NT2/D1 (cell line): Measurements from ENCODE around the gene PKP2.
"Not testable (repeated sequence)": the region's sequence is repeated elsewhere in the genome, so short reads cannot be mapped to it uniquely, and the experiment has no call there.

Experiments
- DNase-seq: peaks from one replicate; pipeline ENCODE4 v3.0.0-alpha.2; 2011; ENCODE audit warnings: low read depth, low spot score
- H3K27me3 ChIP-seq: 2 replicates; pipeline ENCODE4 v1.6.0; 2011; ENCODE audit warnings: mild to moderate bottlenecking; ENCODE audit not compliant: insufficient read length, insufficient read depth
- H3K36me3 ChIP-seq: 2 replicates; pipeline ENCODE4 v1.6.1; 2011; ENCODE audit warnings: mild to moderate bottlenecking, low read length, mixed read lengths; ENCODE audit not compliant: insufficient read depth, insufficient read length
- H3K4me1 ChIP-seq: 2 replicates; pipeline ENCODE4 v1.5.1; 2011; ENCODE audit not compliant: insufficient read depth, insufficient read length
- H3K4me3 ChIP-seq: 2 replicates; pipeline ENCODE4 v1.5.1; 2011; ENCODE audit warnings: low read depth; ENCODE audit not compliant: insufficient read length
- H3K9ac ChIP-seq: 2 replicates; pipeline ENCODE4 v1.6.0; 2011; ENCODE audit warnings: low read depth; ENCODE audit not compliant: insufficient read length
- H3K9me3 ChIP-seq: 2 replicates; pipeline ENCODE4 v1.5.1; 2011; ENCODE audit warnings: mild to moderate bottlenecking, low read length; ENCODE audit not compliant: insufficient read depth
- SUZ12 ChIP-seq: IDR thresholded peaks from 2 replicates; pipeline ENCODE4 v1.6.1; 2011; ENCODE audit not compliant: insufficient read length, insufficient read depth; ENCODE audit errors: extremely low read depth
- YY1 ChIP-seq: IDR thresholded peaks from 2 replicates; pipeline ENCODE4 v1.6.1; 2011; ENCODE audit not compliant: insufficient read length, insufficient read depth
- ZNF274 ChIP-seq: IDR thresholded peaks from 2 replicates; pipeline ENCODE4 v1.6.1; 2011; ENCODE audit warnings: mild to moderate bottlenecking, low read depth, low read length

PKP2 gene

GRCh38 chr12:32889011-32889760 is 7.4 kb downstream of the PKP2 start:
- Histone ChIP-seq H3K27me3 (no peaks in the 10 kb centered on the region), H3K9me3 (no peaks in the 10 kb centered on the region), H3K4me1 (peaks cover 2% of the 10 kb centered on the region), H3K36me3 (peaks cover under 1% of the 10 kb centered on the region), H3K9ac (no peak overlapping the region), H3K4me3 (no peak overlapping the region)
- TF ChIP-seq YY1 (no peak), ZNF274 (no peak), SUZ12 (no peak)
- DNase-seq, result no peak

- H3K27me3 ChIP-seq, result no peaks in the 10 kb centered on the region
- no peak for DNase-seq
- no peaks in the 10 kb centered on the region for H3K4me1 ChIP-seq
- H3K9me3 ChIP-seq, result no peaks in the 10 kb centered on the region
- H3K36me3 ChIP-seq, result peaks cover 2% of the 10 kb centered on the region
- no peak for TF ChIP-seq ZNF274
- TF ChIP-seq SUZ12, result no peak
- no peak for TF ChIP-seq YY1
- H3K9ac ChIP-seq, result no peak overlapping the region
- no peak overlapping the region for H3K4me3 ChIP-seq
Measured at GRCh38 chr12:32887058-32887457, 9.5 kb downstream of the PKP2 start.

GRCh38 chr12:32885831-32886230 is 10.7 kb downstream of the PKP2 start:
- no peak overlapping the region for H3K9ac ChIP-seq
- H3K4me1 ChIP-seq, result no peaks in the 10 kb centered on the region
- H3K27me3 ChIP-seq, result no peaks in the 10 kb centered on the region
- TF ChIP-seq ZNF274 (no peak), SUZ12 (no peak), YY1 (no peak)
- no peak for DNase-seq
- peaks cover 2% of the 10 kb centered on the region for H3K36me3 ChIP-seq
- no peaks in the 10 kb centered on the region for H3K9me3 ChIP-seq
- H3K4me3 ChIP-seq, result no peak overlapping the region

GRCh38 chr12:32884962-32885361 is 11.6 kb downstream of the PKP2 start:
- Histone ChIP-seq H3K27me3 (no peaks in the 10 kb centered on the region), H3K4me3 (no peak overlapping the region), H3K36me3 (peaks cover 2% of the 10 kb centered on the region), H3K4me1 (no peaks in the 10 kb centered on the region), H3K9ac (no peak overlapping the region), H3K9me3 (no peaks in the 10 kb centered on the region)
- TF ChIP-seq ZNF274, result no peak
- DNase-seq, result no peak

DNA sequence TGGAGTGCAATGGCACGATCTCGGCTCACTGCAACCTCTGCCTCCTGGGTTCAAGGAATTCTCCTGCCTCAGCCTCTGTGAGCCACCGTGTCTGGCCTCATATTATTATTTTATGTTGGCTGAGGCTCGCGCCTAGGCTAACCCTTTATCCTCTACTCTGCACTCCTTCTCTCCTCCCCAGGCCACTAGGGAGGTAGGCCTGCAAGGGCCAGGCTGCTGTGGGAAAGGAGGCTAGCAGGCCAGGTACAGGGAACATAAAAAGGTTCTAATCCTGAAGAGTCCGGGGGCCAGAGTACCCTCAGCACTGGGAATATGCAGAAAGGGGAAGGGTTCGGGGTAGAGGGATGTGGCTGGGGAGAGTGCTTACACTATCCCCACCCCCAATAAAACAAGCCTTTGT is 14.9 kb downstream of the PKP2 start:
- H3K9me3 ChIP-seq, result no peaks in the 10 kb centered on the region
- H3K4me3 ChIP-seq, result no peak overlapping the region
- H3K4me1 ChIP-seq, result no peaks in the 10 kb centered on the region
- DNase-seq, result no peak
- H3K36me3 ChIP-seq, result peaks cover 24% of the 10 kb centered on the region
- no peak for TF ChIP-seq ZNF274
- TF ChIP-seq YY1, result no peak
- no peak for TF ChIP-seq SUZ12
- no peaks in the 10 kb centered on the region for H3K27me3 ChIP-seq
- H3K9ac ChIP-seq, result no peak overlapping the region

DNA sequence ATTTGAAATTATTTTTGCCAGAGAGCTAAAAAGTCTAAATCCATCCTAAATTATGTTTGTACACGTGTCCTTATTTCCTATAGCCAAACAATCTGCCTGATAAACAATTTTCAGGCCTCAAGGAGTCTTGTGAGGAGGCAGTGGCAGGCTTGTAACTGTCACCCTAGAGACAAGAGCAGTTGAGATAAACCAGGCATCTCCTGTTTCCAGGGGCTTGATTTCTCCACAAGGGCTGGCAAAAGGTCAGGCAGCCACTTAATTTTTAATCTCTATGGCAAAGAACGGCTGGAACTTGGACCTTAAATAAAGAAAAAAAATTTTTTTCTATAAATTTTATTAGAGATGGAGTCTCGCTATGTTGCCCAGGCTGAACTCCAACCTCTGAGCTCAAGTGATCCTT is 15.5 kb downstream of the PKP2 start:
- Histone ChIP-seq H3K36me3 (peaks cover 30% of the 10 kb centered on the region), H3K4me1 (no peaks in the 10 kb centered on the region), H3K4me3 (no peak overlapping the region), H3K27me3 (no peaks in the 10 kb centered on the region), H3K9me3 (no peaks in the 10 kb centered on the region), H3K9ac (no peak overlapping the region)
- no peak for TF ChIP-seq YY1
- TF ChIP-seq SUZ12, result no peak
- no peak for TF ChIP-seq ZNF274
- DNase-seq, result no peak

GRCh38 chr12:32879066-32879465 is 17.5 kb downstream of the PKP2 start:
- not testable (repeated sequence) for H3K9ac ChIP-seq, H3K4me1 ChIP-seq, H3K4me3 ChIP-seq, H3K9me3 ChIP-seq, DNase-seq, H3K27me3 ChIP-seq
- H3K36me3 ChIP-seq, result peaks cover 44% of the 10 kb centered on the region
